GM18519 (cell line): ENCODE results near the gene TSPAN3.

Experiments
- ATAC-seq: cut with Tn5 transposase; IDR thresholded peaks from one replicate; pipeline ENCODE4 v1.9.1; 2021; ENCODE audit warnings: mild to moderate bottlenecking, moderate library complexity; ENCODE audit not compliant: unreplicated experiment, low FRiP score

The TSPAN3 gene

DNA sequence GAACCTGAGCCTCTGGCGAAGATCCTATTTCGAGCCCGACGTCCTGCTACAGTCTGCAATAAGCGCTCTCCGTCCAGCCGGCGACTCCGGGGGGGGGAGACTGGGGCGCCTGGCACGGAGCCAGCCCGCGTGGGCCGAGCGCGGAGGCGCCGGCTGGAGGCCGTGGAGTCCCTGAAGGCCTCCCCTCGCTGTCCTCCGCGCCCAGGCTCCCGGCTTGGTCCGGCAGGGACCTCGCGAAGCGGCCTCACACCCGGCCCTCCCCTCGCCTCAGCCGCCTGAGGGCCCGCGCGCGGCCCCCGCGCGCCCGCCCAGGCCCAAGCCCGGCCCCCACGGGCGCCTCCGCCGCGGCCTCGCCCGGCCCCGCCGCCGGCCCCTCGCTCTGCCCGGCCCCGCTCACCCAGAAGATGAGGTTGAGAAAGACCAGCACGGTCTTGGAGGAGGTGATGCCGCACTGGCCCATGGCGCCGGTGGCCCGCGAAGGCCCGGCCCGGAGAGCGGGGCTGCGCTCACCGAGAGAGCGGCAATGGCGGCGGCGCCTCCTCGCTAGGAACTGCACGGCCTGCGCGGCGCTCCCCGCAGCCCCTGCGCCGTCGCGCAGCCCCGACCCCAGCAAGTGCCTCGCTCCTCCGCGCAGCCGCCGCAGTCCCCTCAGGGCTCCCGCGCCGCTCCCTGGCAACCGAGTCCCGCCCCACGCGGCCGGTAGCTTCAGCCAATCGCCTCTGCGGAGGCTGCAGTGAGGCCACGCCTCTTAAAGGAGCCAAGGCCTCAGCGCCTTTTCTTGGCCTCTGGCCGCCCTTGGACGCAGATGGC lies at the start of gene TSPAN3:
TSS of gene TSPAN3 (minus strand) at position 615 of the 810 bp plus-strand sequence. CDS start at position 460, 155 bp downstream.
- peak; percentile 75 for ATAC-seq

GRCh38 chr15:77120576-77120975 lies 49.7 kb upstream of the TSPAN3 start:
- no peak for ATAC-seq

DNA sequence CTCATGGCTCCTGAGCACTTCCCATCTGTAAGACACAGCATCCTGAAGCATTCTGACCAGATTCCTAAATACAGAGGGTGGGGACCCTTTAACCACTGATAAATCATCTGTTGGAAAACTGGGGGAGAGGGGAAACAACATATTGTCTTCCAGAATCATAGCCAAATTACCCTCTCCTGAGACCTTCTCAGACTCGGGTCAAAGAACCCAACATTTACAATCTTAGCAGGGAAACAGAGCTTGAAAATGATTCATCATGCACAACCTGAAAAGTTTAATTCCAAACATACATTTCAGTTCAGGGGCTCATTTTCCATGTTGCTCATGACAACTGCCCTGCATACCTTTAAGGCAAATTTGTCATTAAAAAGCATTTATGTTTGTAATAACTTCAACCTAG lies 48.5 kb upstream of the TSPAN3 start:
- no peak for ATAC-seq

DNA sequence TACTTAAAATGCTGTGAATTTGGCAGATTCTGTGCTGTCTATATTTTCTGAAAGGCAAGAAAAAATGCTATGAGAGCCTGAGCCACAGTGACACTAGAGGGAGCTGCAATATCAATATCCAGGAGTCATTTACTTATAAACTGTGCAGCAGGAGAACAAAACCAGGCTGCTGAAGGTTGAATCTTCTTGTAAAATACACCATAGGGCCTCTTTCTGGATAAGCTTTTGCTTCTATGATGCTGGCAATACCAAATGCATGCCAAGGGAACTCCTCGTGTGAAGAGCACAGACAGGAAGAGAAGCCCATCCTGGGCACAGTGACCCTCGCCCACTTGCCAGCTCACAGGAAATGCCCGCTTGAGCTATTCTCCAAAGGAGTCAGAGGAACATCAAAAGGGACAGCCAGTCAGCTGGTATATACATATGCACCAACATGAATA lies 48.0 kb upstream of the TSPAN3 start:
- ATAC-seq: no peak

- no peak for ATAC-seq
These were observed 44.3 kb upstream of the TSPAN3 start for GRCh38 chr15:77115179-77115578.

DNA sequence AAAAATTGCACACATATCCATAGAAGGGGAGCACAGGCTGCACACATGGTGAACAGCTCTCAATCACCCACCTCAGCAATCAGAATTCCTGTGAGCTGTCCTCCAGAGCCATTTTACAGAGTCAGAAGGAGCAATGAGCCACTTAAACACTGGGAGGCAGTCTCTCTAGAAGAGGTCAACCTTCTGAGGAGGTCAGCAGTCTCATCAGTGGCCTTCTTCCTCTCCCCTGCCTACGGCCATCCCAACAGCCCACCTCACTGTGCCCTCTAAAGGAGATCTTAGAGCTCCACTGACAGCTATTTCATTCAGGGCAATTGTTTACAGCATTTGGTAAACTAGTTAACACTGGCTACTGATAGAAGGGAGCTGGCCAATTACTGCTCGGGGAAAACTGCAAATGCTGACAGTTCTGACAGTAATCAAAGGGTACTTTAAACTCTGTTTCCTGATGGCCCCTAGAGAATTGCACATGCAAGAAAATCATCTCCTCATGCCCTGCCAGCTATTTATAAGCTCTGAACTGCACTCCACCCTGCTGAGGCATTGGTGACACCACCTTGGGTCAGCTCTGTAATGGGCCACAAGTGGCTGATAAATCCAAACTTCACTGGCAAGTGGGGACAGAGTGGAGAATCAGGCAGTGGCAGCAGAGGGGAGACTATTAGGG lies 42.1 kb upstream of the TSPAN3 start:
- no peak for ATAC-seq

DNA sequence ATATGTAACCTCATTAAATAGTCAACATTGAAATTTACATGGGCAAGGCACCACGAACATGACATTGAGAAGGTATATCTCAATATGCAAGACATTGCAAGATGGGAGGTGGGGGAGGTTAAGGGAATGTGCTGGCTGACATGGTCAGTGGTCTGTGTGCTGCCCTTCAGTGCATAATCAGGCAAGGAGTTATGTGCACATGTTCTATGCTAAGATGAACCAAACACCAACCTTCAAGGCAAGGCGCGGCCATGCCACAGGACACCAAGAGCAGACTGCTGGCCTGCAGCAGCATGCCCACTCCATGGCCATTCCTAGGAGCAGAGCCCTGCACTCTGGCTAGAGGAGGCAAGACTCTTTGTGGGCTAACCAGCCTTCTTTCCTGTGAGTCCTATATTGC lies 40.9 kb upstream of the TSPAN3 start:
- no peak for ATAC-seq

GRCh38 chr15:77107531-77108355 lies 36.8 kb upstream of the TSPAN3 start:
- ATAC-seq: no peak

- no peak for ATAC-seq
These were observed 36.2 kb upstream of the TSPAN3 start for GRCh38 chr15:77107068-77107467.

- ATAC-seq: no peak
These were observed 33.2 kb upstream of the TSPAN3 start for GRCh38 chr15:77104155-77104554.

- no peak for ATAC-seq
These were observed 29.0 kb upstream of the TSPAN3 start for GRCh38 chr15:77099741-77100463.

DNA sequence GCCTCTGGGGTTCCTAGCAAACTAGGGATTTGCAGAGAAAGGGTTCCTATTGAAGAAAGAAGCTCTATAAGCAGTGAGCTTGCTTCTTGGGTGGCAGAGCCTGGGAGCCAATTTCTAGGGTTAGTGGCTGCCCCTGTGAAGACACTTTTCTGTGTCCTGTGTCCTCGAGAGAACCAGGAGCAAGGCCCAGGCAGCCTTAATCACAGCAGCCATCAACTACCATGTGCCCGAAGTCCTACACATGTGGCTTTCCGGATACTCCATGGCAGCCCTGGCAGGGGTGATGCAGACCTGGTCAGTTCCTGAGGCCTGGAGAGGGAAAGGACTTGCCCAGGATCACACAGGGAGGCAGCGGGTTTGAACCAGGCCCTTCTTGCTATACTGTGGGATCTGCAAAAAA lies 27.7 kb upstream of the TSPAN3 start:
- no peak for ATAC-seq

DNA sequence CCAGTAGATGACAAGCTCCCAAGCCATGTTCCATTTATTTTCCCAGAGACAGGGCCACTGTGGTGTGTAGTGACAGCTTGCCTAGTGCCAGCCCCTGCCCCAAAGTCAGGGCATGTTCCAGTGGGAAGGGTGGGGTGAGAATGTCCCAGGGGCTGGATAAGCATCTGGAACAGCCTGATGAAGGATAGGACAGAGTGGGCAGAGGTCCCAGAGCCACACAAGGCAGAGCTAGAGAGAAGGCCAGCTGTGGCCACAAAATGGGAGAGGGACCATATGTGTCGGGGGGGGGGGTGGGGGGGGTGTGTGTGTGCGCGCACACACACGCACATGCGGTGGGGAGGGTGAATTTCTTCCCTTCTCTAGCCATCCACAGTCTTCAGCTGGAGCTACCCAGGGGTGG lies 27.0 kb upstream of the TSPAN3 start:
- ATAC-seq: no peak

GRCh38 chr15:77097248-77097721 lies 26.4 kb upstream of the TSPAN3 start:
- ATAC-seq: no peak

- no peak for ATAC-seq
These were observed 25.6 kb upstream of the TSPAN3 start for GRCh38 chr15:77096541-77096940.

DNA sequence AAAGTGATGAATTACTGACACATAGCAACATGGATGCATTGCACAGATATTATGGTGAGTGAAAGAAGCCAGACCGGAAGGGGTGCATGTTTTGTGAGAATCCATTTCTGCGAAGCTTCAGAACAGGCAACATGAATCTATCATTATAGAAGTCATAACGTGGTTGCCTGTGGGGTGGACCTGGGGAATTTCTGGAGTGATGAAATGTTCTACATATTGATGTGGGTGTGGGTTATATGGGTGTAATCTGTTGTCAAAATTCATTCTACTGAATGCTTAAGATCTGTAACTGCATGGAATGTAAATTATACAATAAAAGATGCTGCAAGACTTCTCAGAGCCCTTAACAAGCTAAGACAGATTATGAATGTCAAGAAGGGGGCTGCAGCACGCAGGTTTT lies 25.2 kb upstream of the TSPAN3 start:
- no peak for ATAC-seq

DNA sequence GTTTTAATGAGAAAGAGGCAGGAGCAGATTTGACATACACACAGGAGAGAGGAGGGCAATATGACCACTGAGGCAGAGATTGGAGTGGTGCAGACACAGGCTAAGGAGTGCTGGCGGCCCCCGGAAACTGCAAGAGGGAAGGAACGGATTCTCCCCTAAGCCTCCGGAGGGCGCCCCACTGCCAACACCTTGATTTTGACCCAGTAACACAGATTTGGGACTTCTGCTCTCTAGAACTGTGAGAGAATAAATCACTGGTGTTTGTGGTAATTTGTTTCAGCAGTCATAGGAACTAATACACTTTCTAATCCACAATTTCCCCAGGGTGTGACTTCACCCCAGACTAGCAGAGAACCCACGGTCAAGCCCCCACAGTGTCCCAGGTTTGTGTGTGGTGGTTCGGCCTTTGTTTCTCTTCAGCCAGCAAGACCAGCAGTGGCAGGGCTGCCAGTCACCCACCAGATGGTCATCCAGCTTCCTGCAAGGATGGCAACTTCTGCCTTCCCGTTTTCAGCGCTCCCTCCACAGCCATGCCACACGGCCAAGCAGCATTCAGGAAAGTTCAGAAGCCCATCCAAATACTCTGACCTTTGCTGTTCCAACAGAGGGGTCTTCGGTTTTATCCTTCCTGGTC lies 23.6 kb upstream of the TSPAN3 start:
- ATAC-seq: no peak

- ATAC-seq: no peak
These were observed 22.5 kb upstream of the TSPAN3 start for GRCh38 chr15:77093436-77093835.

- ATAC-seq: no peak
These were observed 20.2 kb upstream of the TSPAN3 start for GRCh38 chr15:77091097-77091496.

- ATAC-seq: no peak
These were observed 16.3 kb upstream of the TSPAN3 start for GRCh38 chr15:77087213-77087612.
